Erythroblast (primary cell): ENCODE results near the gene AGK.

Experiments used
- DNase-seq, 2 experiments: peaks; one replicate each; lab custom pipeline; 2025; lab: John Stamatoyannopoulos, UW
- GATA1 ChIP-seq: IDR thresholded peaks from 2 replicates; pipeline ENCODE4 v1.6.1; 2011; ENCODE audit warnings: low read depth, mild to moderate bottlenecking, control low read depth, low read length, moderate library complexity
- POLR2A ChIP-seq: IDR thresholded peaks from 2 replicates; pipeline ENCODE4 v1.6.1; 2011; ENCODE audit warnings: mild to moderate bottlenecking, low read length

AGK gene

DNA sequence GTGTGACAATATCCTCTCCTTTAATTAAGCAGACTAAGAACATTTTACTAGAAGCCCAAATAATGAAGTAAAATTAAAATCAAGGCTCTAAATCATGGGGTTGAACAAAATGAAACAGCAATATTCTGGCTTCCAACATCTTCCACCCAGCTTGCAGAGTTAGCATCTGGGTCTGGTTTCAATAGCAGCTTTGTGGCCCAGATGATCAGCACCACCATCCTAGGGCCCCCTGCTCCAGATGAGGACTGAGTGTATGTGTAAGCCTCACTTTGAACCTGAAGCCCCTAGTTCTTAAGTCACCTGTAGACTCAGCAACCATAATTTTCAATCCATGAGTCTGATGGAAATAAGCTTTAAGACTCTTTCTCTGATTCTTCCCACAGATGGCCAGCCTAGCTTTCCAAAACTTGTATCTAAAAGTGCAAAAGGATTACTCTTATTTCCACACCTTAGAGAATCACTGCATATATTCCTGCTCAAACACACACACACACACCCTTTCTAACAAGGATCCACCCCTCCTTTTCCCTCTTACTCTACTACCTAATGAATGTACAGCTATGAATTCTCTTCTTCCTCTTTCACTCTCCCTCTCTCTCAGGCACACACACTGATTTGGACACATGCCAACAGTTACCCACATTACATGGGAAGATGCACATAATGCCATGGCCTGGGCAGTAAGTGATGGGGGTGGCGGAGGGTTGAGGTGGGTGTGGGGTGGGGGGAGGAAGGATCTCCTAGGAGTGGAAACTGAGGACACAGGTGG lies 147.2 kb downstream of the AGK start:
- TF ChIP-seq GATA1 (no peak), POLR2A (no peak)
- DNase-seq, result peak in 1 of 2 experiments; percentile 8

DNA sequence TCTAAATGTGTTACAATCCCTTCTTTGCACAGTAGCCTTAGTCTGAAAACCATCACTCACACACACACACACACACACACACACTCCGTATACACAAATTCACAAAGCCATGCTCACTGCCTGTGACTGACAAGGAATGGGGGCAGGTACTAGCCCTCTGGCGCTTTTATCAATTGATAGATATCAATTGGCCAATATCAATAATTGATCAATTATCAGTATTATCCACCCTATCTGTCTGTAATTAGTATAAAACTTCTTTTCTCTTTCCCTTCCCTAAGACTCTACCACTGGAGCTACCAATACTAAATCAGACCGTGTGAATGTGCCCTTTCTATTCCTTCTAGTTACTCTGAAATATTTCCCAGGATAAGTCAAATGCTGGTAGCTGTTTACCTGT lies 148.7 kb downstream of the AGK start:
- DNase-seq, result no peak
- no peak for TF ChIP-seq POLR2A
- TF ChIP-seq GATA1, result no peak

DNA sequence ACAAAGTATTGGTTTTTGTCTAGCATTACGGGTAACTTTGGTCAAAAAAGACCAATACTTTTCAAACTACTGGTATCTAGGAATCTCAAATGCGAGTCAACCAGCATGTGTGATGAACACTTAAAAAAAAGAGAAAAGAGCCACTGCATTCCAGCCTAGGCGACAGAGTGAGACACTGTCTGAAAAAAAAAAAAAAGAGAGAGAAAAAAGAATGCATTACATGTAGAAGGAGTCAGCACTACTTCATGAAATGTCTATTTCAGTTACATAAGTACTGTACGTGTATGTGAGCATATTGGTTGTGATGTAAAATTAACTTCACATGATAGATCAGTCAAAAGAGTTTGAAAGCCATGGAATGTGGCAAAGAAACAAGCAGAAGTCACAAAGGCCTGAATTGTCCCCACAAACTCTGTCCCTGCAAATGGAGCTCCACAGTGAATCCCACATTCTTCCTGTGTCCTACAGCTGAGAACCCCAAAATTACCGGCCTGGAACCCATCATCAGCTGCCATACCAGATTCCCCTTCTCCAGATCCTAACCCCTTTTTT lies 149.2 kb downstream of the AGK start:
- TF ChIP-seq GATA1 (no peak), POLR2A (no peak)
- DNase-seq, result no peak

DNA sequence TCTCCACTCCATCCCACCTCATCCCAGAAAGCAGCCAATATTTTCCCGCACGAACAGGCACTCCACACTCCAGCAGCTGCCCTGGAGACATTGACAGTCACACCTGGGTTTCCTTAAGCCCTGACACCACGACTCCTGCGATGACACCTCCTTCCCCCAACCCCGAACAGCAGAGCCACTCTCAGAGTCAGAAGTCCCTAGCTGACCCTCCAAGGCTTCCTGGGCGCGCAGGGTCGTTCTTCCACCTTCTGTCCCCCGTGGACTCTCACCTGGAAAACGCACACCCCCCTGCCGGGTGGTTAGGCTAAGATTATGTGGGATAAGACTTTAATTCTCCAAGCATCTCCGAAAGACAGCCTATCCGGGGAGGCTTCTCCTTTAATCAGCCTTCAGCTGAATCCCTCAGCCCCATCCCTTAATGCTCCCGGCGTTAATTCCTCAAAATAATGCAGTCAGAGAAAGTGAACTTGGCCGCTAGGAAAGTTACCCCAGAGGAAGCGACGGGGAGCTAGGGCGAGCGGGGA lies 149.7 kb downstream of the AGK start:
- DNase-seq, result no peak
- no peak for TF ChIP-seq POLR2A
- no peak for TF ChIP-seq GATA1

DNA sequence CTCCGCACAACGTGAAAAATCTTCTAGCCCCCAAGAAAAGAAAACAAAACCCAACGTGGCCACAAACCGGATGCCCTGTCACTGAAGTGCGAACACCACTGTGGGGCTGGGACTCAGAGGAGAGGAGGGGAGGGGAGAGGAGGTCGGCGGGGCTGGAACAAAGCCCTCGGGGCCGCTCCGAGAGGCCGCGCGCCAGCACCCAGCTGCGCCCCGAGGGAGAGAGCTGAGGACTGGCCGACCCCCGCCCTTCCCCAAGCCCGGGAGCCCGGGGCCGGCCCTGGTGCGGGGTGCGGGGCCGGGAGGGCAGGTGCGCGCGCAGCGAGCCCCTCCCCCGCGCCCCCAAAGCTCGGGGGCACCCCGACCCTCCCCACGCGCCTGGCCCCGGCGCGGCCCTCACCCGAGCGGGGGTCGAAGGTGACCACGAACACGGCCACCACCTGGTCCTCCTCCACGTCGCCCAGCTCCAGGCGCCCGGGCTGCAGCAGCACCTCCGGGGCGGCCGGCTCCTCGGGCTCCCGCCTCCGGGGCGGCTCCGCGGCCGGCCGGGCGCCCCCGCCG lies 150.4 kb downstream of the AGK start:
- no peak for TF ChIP-seq GATA1
- no peak for TF ChIP-seq POLR2A
- peak; percentile 41 to 51 for DNase-seq

DNA sequence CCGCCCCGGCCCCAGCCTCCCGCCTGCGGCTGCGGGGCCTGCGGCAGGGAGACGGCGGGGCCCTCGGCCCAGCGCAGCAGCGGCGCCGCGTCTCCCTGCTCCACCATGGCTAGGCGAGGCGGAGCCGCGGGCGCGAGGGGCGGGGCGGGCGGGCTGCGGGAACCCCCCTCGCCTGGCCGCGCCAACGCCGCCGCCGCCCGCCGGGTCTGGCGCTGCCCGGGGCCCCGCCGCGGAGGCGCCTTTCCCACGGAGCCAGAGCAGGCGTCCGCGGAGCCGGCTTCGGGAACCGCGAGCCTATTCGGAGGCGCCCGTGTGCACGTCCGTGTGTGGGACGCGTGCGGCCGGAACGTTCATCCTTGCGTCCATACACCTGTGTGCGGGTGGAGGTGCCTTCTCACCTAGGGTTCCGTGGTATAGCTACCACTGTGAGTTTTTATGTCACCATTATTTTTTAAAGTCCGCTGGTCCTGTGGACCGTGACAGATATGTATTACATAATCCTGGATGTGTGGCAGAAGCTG lies 150.9 kb downstream of the AGK start, which contains the start of gene DENND11:
TSS of gene DENND11 (minus strand) at position 120 of the 521 bp plus-strand sequence. CDS start at position 107, 13 bp downstream.
- DNase-seq, result peak; percentile 57 to 71
- TF ChIP-seq GATA1 (no peak), POLR2A (no peak)

DNA sequence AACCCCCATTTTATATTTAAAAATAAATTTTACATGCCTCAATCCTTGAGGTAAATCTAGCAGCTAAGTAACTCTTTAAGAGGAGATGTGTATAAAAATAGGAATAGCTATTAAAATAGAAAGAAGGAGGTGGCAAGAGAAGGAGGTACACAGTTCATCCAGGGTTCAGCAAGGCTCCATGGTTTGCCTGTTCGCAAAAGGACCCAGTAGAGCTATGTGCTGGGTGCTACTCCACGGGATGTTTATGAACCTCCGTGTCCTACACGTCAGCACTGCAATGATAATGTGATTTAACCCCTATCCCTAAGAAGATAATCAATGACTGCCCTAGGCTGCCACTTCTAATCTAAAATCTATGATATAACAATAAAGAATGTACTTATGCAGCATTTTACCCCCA lies 151.7 kb downstream of the AGK start:
- DNase-seq, result no peak
- TF ChIP-seq POLR2A, result no peak
- TF ChIP-seq GATA1, result no peak

DNA sequence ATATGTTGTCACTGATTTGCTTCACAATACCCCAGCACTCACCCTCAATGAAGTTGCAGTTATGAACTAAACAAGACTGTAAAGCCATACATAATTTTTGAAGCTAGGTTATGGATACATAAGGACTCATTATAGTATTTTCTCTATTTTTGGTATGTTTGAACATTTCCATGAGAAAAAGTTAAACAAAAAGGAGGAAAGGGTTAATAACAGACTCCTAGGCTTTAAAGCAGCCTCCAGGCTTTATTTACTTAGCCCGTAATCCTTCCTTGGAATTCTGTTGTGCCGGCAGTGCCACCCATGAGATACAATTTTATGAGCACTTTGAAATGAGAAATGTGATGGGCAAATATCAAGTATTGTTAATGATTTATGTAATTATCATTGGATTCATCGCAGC lies 152.9 kb downstream of the AGK start:
- TF ChIP-seq POLR2A, result no peak
- TF ChIP-seq GATA1, result no peak
- no peak for DNase-seq

DNA sequence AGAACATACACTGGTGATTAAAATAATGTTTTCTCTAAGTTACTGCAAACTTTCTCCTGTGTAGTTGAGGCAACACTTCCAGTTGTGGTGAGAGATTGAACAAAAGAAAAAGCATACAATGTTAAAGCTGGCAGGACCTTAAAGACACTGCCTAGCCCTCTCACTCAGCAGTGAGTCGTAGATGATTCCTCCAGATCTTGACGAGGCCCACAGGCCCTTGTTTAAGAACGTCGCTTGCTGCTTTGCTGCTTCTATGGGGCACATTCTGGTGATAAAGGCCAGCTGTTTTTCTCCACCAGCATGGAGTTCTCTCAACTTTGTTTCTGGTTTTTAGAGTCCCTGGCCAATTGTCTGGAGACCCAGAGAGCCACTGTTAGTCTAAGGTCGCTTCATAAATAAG lies 153.5 kb downstream of the AGK start:
- TF ChIP-seq POLR2A (no peak), GATA1 (no peak)
- DNase-seq, result no peak
